Body of pancreas (tissue), 4 donors: Measurements from ENCODE around the gene LMX1A. TPM values are rescaled to one million over a fixed set of nuclear protein-coding genes. Genes with fewer than 3 reads are reported as not detected.

Experiments
- ATAC-seq: fragments of 150-250 bp; one replicate; pipeline ENCODE4 v1.9.1; 2016
- DNase-seq, 4 donors: peaks; one replicate each; pipeline ENCODE4 v3.0.0-alpha.2; 2019
- H3K27ac ChIP-seq, 4 donors: fragments of 200-600 bp; sonication (generic); 1 replicate in 3 of 4; 2 replicates in 1 of 4; pipeline versions ENCODE4 v1.5.1 to v1.6.1; 2016 to 2019; ENCODE audit warnings: mild to moderate bottlenecking in 1 of 4, mixed read lengths in 1 of 4, moderate library complexity in 1 of 4
- H3K27me3 ChIP-seq, 2 donors: fragments of 200-600 bp; sonication (generic); one replicate each; pipeline ENCODE4 v1.6.0; 2016; ENCODE audit warnings: mild to moderate bottlenecking in 1 of 2
- H3K36me3 ChIP-seq, 2 donors: fragments of 200-600 bp; sonication (generic); replicated peaks in 1 of 2; 2 replicates each; pipeline ENCODE4 v1.5.1; 2016; ENCODE audit warnings: low read depth in 2 of 2; ENCODE audit not compliant: insufficient read depth in 1 of 2
- H3K4me1 ChIP-seq: fragments of 200-600 bp; sonication (generic); one replicate; pipeline ENCODE4 v1.6.0; 2016
- H3K4me3 ChIP-seq, 2 donors: fragments of 200-600 bp; sonication (generic); 1 replicate in 1 of 2; 2 replicates in 1 of 2; pipeline ENCODE4 v1.5.1; 2016 to 2019
- H3K9me3 ChIP-seq, 3 donors: fragments of 200-600 bp; sonication (generic); 1 replicate in 2 of 3; 2 replicates in 1 of 3; pipeline ENCODE4 v1.5.1; 2016
- POLR2A ChIP-seq, 3 donors: fragments of 450-650 bp; IDR thresholded peaks; one replicate each; pipeline ENCODE4 v1.6.1; 2016; ENCODE audit warnings: antibody characterized with exemption in 3 of 3, mild to moderate bottlenecking in 2 of 3
- WGBS, 2 donors: methylation state at CpG; one replicate each; pipeline ENCODE4 v1.1.5; 2017; 5-methylcytosine and 5-hydroxymethylcytosine counted together
- intact Hi-C: fragments of 100-400 bp; cut with DNase I; formaldehyde crosslinking; loops from one replicate; pipeline ENCODE4 v1.15.1; 2023
- total RNA-seq, 2 donors: library from RNA; depleted of rRNA; stranded (reverse); fragments of >200 nt; gene quantifications; one replicate each; pipeline ENCODE4 v1.1.0, GENCODE V29; 2016
- TF ChIP-seq, protein P1 (sequence below), 7 experiments: fragments of 450-650 bp in 4 of 7; fragments of 200-600 bp in 3 of 7; sonication (generic) in 3 of 7; IDR thresholded peaks; one replicate each; pipeline ENCODE4 v1.5.1; 2016 to 2019; ENCODE audit warnings: antibody characterized with exemption in 7 of 7

Gene LMX1A
- total RNA-seq, 2 donors from 2014 or later = not detected

DNA sequence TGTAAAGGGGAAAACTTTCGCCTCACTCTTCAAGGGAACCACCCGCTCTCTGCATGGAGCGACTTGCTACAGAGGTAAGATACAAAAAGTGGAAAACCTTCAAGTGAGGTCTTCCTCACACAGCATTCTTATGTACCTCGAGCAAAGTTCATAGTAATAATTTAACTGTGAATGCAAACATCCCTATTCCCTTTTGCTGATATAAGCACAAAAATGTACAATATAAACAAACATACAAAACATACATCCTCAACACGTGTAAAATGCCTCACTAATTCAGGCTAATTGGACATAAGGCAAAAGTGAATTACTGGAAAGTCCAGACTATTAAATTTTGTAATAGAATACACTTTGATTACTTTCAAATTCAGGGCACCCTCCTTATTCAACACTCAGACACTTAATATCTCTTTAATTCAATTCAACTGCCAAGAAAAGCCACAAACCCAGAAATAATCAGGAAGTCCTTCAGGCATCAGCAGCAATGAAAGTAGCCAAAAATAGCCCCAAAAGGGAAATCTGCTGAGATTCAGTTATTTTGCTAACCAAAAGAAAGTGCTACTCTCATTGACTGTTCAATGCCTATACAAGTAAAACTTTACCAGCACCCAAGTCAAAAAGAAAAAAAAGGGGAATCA is 15.2 kb upstream of the LMX1A start:
- 31 to 36% methylated on average over 5 of the region's 5 CpGs for WGBS, 2 donors
- intact Hi-C loops = no loop called here
- no peak for ATAC-seq

DNA sequence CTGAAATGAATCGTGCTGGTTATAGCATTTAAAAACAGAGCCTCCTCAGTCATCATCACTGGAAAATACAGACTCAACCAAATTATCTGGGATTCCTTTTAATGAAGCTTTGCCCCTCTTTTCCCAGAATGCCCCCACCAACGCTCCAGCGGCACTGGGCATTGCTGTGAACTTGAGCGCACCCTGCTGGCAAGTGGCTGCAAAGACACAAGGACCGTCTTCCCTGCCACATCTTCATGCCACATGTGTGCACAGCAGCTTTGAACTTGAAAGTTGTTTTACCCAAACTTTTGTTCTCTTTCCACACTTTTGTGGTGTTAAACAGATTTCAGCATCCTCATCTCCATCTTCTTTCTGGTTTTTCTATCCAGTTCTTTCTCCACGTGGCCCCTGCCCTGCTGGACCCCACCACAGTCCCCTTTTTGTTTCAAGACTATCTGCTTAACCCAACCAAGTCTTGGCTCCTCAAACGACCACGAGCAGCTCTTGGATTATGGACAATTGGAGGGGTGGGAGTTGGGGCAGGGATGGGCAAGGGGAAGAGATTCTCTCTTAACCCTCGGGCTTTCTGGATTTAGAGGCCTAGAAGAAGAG is 12.8 kb upstream of the LMX1A start:
- H3K4me1 ChIP-seq = no peaks in the 10 kb centered on the region
- H3K9me3 ChIP-seq = no peaks in the 10 kb centered on the region
- intact Hi-C loops = no loop called here
- no peaks in the 10 kb centered on the region for H3K27me3 ChIP-seq
- no peak overlapping the region for H3K27ac ChIP-seq
- DNase-seq = peak; percentile 46 to 67 (median 56)
- no peak for ATAC-seq
- no peak for TF ChIP-seq POLR2A (IDR thresholded peaks at IDR 0.05)
- TF ChIP-seq, protein P1, sequence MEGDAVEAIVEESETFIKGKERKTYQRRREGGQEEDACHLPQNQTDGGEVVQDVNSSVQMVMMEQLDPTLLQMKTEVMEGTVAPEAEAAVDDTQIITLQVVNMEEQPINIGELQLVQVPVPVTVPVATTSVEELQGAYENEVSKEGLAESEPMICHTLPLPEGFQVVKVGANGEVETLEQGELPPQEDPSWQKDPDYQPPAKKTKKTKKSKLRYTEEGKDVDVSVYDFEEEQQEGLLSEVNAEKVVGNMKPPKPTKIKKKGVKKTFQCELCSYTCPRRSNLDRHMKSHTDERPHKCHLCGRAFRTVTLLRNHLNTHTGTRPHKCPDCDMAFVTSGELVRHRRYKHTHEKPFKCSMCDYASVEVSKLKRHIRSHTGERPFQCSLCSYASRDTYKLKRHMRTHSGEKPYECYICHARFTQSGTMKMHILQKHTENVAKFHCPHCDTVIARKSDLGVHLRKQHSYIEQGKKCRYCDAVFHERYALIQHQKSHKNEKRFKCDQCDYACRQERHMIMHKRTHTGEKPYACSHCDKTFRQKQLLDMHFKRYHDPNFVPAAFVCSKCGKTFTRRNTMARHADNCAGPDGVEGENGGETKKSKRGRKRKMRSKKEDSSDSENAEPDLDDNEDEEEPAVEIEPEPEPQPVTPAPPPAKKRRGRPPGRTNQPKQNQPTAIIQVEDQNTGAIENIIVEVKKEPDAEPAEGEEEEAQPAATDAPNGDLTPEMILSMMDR (IDR thresholded peaks at IDR 0.05) = peak; percentile 58 to 81 (median 70)
- H3K4me3 ChIP-seq = no peak overlapping the region
- no peaks in the 10 kb centered on the region for H3K36me3 ChIP-seq
- WGBS, 2 donors = 17 to 19% methylated on average over 9 of the region's 9 CpGs

More for the DNA sequence above, 15.2 kb upstream of the LMX1A start:
- no peak overlapping the region for H3K4me3 ChIP-seq
- no peak for DNase-seq
- no peaks in the 10 kb centered on the region for H3K9me3 ChIP-seq
- H3K36me3 ChIP-seq = no peaks in the 10 kb centered on the region
- no peaks in the 10 kb centered on the region for H3K27me3 ChIP-seq
- TF ChIP-seq, protein P1 (IDR thresholded peaks at IDR 0.05) = no peak
- TF ChIP-seq POLR2A (IDR thresholded peaks at IDR 0.05) = no peak
- H3K4me1 ChIP-seq = peaks cover 13% of the 10 kb centered on the region
- no peak overlapping the region for H3K27ac ChIP-seq

DNA sequence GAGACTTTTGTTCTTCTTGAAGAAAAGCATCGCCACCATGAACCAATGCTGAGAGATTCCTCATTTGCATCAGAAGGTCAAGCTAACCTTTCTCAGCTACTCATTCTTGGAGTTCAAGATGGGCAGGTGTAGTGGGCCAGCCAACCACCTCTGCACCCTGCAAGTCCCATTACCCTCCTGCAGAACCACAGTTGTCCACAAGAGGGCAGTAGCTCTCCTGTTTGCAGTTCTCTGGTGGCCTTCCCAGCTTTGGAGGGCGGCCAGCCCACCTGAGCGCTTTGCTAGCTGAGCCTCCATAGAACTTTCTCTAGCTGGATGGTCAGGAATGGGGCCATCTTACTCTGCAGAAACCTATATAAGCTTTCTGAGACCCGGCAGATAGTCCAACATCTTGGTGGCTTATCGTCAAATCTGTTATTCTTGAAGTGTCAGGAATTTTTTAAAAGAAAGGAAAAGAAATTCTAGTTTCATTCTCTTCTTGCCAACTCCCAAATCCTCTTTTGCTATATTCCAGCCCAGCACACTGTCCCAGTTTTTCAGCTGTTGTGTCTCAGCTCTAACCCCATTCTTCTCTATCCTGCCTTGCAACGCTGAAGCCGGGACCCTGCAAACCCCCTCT is 11.0 kb upstream of the LMX1A start:
- no peaks in the 10 kb centered on the region for H3K27me3 ChIP-seq
- no peak for TF ChIP-seq POLR2A (IDR thresholded peaks at IDR 0.05)
- TF ChIP-seq, protein P1 (IDR thresholded peaks at IDR 0.05) = peak; percentile 67 to 93 (median 74)
- peak; percentile 85 to 93 (median 86) for DNase-seq
- H3K36me3 ChIP-seq = no peaks in the 10 kb centered on the region
- H3K4me3 ChIP-seq = no peak overlapping the region
- no peaks in the 10 kb centered on the region for H3K9me3 ChIP-seq
- intact Hi-C loops = no loop called here
- no peak overlapping the region for H3K27ac ChIP-seq
- WGBS, 2 donors = 40 to 41% methylated on average over 7 of the region's 7 CpGs
- peak; percentile 68 for ATAC-seq
- H3K4me1 ChIP-seq = no peaks in the 10 kb centered on the region

DNA sequence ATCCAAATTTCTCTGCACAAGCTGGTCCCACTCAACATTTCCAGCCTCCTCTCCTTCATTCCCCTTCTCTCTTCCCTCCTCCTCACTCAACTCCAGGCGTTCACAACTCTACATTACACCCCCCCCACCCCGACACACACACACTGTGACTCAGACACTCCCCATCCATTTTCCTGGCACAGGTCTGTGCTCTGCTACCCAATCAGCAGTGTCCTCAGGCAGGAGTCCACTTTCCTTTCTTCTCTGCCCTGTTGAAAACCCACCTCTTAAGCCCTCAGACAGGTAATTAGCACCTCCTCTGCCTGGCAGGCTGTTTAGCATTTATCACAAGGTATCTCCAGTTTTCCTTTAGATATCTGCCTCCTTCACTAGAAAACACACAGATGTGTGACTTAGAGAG is 8.8 kb upstream of the LMX1A start:
- DNase-seq (no peak), ATAC-seq (no peak)
- TF ChIP-seq POLR2A (IDR thresholded peaks at IDR 0.05) = no peak
- TF ChIP-seq, protein P1 (IDR thresholded peaks at IDR 0.05) = no peak
- Histone ChIP-seq H3K9me3 (no peaks in the 10 kb centered on the region), H3K4me1 (no peaks in the 10 kb centered on the region), H3K27me3 (no peaks in the 10 kb centered on the region), H3K36me3 (no peaks in the 10 kb centered on the region), H3K27ac (no peak overlapping the region), H3K4me3 (no peak overlapping the region)
- 50 to 51% methylated on average over 2 of the region's 2 CpGs for WGBS, 2 donors
- intact Hi-C loops = no loop called here
